OCI-LY1 (cell line): ENCODE results near the gene PYCARD.

Source experiments
- CTCF ChIP-seq: fragments of 200-600 bp; sonication (generic), shearing (Covaris generic); IDR thresholded peaks from 2 replicates; pipeline ENCODE4 v1.5.1; 2017; ENCODE audit warnings: mild to moderate bottlenecking, antibody characterized with exemption, low read length, moderate library complexity, mixed read lengths
- EZH2 ChIP-seq: fragments of 200-600 bp; sonication (generic), shearing (Covaris generic); IDR thresholded peaks from 2 replicates; pipeline ENCODE4 v1.8.0; 2017; ENCODE audit warnings: borderline replicate concordance, mixed run types, mild to moderate bottlenecking, antibody characterized with exemption, low read length, moderate library complexity, mixed read lengths

- TF ChIP-seq EZH2 (no peak), CTCF (no peak)
Measured at GRCh38 chr16:31238041-31238440, 35.5 kb upstream of the PYCARD start.
